ENCODE results near the gene MORN5. TPM values are rescaled to one million over a fixed set of nuclear protein-coding genes. Genes with fewer than 3 reads are reported as not detected.

Gene MORN5
- total and polyA plus RNA-seq, 8 donors: 3.3 to 80.4 (median 13.6) TPM; not detected in 5

GRCh38 chr9:122206118-122207046 is 46.7 kb downstream of the MORN5 start:
- intact Hi-C loops (cut with DNase I; ENCODE audit: low total_unique reads): no loop called here
- DNase-seq: peak in 1 of 2 donors; percentile 48
- Histone ChIP-seq H3K36me3 (no peaks in the 10 kb centered on the region), H3K27ac (no peak overlapping the region), H3K9me3 (no peaks in the 10 kb centered on the region), H3K4me1 (peaks cover 0 to 19% (median 7%) of the 10 kb centered on the region in 4 donors), H3K27me3 (peaks cover 0 to 48% (median 0%) of the 10 kb centered on the region in 3 donors), H3K4me3 (no peak overlapping the region)
- TF ChIP-seq POLR2A (IDR thresholded peaks at IDR 0.05) (no peak), EP300 (IDR thresholded peaks at IDR 0.05) (no peak), POLR2AphosphoS5 (IDR thresholded peaks at IDR 0.05) (no peak), CTCF (IDR thresholded peaks at IDR 0.05) (no peak)
- WGBS, 5 donors: 77 to 86% (median 84%) methylated on average over 9 of the region's 9 CpGs

DNA sequence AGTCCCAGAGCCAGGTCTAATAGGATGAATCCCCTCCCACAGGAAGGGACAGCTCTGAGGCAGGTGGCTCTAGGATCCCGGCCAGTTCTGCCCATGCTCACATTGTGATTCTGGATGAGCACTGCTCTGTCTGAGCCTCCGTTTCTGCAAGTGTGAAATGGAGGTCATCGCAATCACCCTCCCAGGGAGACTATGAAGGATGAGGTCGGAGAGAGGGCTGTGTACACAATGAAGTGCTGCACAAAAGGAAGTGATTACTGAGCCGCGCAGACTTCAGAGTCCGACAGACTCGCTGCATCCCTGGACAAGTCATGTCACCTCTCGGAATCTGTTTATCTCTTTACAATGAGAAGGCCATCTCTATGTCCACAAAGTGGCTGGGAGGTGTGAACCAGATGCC is 47.4 kb downstream of the MORN5 start:
- Histone ChIP-seq H3K4me1 (peaks cover 0 to 12% (median 5%) of the 10 kb centered on the region in 4 donors), H3K27ac (no peak overlapping the region), H3K9me3 (no peaks in the 10 kb centered on the region), H3K4me3 (no peak overlapping the region), H3K36me3 (no peaks in the 10 kb centered on the region), H3K27me3 (peaks cover 0 to 55% (median 0%) of the 10 kb centered on the region in 3 donors)
- WGBS, 5 donors: 60 to 68% (median 62%) methylated on average over 9 of the region's 9 CpGs
- TF ChIP-seq POLR2AphosphoS5 (IDR thresholded peaks at IDR 0.05) (no peak), POLR2A (IDR thresholded peaks at IDR 0.05) (no peak), EP300 (IDR thresholded peaks at IDR 0.05) (no peak), CTCF (IDR thresholded peaks at IDR 0.05) (no peak)
- no peak for DNase-seq
- intact Hi-C loops (cut with DNase I; ENCODE audit: low total_unique reads): no loop called here

DNA sequence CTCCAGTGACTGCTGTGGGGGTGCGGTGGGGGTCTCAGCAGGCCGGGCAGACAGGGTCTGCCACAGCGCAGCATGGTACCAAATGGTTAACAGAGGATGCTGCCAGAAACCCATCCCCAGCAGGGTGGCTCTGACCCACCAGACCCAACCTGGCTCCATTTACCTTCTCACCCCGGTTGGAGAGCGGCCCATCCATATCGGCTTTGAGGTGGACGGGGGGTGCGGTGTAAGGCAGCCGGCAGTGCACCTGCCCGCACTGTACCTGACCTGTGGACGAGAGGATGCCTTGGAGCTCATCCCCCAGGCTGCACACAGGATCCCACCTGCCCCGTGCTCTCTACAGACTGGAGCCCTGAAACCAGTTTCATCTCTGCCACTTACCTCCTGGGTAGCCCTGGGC is 49.7 kb downstream of the MORN5 start:
- intact Hi-C loops (cut with DNase I; ENCODE audit: low total_unique reads): no loop called here
- no peaks in the 10 kb centered on the region for H3K9me3 ChIP-seq
- no peaks in the 10 kb centered on the region for H3K36me3 ChIP-seq
- 80 to 96% (median 92%) methylated on average over 8 to 12 of the region's 12 CpGs for WGBS, 5 donors
- H3K4me1 ChIP-seq: peaks cover 13 to 14% (median 13%) of the 10 kb centered on the region in 4 donors
- no peak overlapping the region for H3K27ac ChIP-seq
- no peak for DNase-seq
- no peak overlapping the region for H3K4me3 ChIP-seq
- H3K27me3 ChIP-seq: peaks cover 10 to 78% (median 18%) of the 10 kb centered on the region in 3 donors
- no peak for TF ChIP-seq CTCF (IDR thresholded peaks at IDR 0.05)
- no peak for TF ChIP-seq EP300 (IDR thresholded peaks at IDR 0.05)
- no peak for TF ChIP-seq POLR2AphosphoS5 (IDR thresholded peaks at IDR 0.05)
- TF ChIP-seq POLR2A (IDR thresholded peaks at IDR 0.05): no peak

- Histone ChIP-seq H3K36me3 (no peaks in the 10 kb centered on the region), H3K4me1 (peaks cover 13 to 19% (median 16%) of the 10 kb centered on the region in 4 donors), H3K27ac (no peak overlapping the region), H3K27me3 (peaks cover 18 to 95% (median 40%) of the 10 kb centered on the region in 3 donors), H3K9me3 (no peaks in the 10 kb centered on the region), H3K4me3 (no peak overlapping the region)
- TF ChIP-seq EP300 (IDR thresholded peaks at IDR 0.05): no peak
- TF ChIP-seq POLR2AphosphoS5 (IDR thresholded peaks at IDR 0.05): no peak
- TF ChIP-seq CTCF (IDR thresholded peaks at IDR 0.05): no peak
- TF ChIP-seq POLR2A (IDR thresholded peaks at IDR 0.05): no peak
- DNase-seq: no peak
- intact Hi-C loops (cut with DNase I; ENCODE audit: low total_unique reads): no loop called here
- 77 to 83% (median 79%) methylated on average over 7 of the region's 7 CpGs for WGBS, 5 donors
Observed at GRCh38 chr9:122212473-122213004, 52.8 kb downstream of the MORN5 start.

Measured in stomach (tissue), 9 donors.